ENCODE results near the gene USP49.

DNA sequence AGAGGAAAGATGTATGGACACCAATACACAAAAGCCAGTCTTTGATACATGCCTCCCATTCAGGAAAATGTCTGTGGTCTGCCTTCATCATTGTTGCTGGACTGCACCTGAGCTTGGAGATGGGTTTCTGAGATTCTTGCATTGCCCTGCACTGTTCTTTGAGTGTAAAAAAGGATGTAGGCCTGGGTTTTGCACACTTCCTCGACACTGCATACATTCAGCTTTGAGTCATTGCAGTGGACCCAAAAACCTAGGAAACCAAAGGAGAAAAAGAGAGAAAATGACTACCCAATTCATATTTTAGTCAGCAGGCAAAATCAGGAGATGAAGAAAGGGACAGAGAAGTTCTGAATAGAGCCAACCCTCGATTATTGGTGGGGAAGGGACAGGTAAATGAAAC, 98.7 kb downstream of the USP49 start:
- TF ChIP-seq EZH2 (IDR thresholded peaks at IDR 0.05; ENCODE audit: borderline replicate concordance, low read depth, low read length, poor library complexity, severe bottlenecking) = no peak
- TF ChIP-seq, protein P1, sequence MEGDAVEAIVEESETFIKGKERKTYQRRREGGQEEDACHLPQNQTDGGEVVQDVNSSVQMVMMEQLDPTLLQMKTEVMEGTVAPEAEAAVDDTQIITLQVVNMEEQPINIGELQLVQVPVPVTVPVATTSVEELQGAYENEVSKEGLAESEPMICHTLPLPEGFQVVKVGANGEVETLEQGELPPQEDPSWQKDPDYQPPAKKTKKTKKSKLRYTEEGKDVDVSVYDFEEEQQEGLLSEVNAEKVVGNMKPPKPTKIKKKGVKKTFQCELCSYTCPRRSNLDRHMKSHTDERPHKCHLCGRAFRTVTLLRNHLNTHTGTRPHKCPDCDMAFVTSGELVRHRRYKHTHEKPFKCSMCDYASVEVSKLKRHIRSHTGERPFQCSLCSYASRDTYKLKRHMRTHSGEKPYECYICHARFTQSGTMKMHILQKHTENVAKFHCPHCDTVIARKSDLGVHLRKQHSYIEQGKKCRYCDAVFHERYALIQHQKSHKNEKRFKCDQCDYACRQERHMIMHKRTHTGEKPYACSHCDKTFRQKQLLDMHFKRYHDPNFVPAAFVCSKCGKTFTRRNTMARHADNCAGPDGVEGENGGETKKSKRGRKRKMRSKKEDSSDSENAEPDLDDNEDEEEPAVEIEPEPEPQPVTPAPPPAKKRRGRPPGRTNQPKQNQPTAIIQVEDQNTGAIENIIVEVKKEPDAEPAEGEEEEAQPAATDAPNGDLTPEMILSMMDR (conservative IDR thresholded peaks at IDR 0.05; ENCODE audit: low read depth, low read length) = no peak

All from A673 (cell line).